Effector memory CD4-positive, alpha-beta T cell (primary cell): ENCODE results near the gene SLC5A7.

Source experiments
- DNase-seq, 3 donors: peaks; one replicate each; pipeline ENCODE4 v3.0.0-alpha.2; 2020
- H3K27ac ChIP-seq: 2 replicates; pipeline ENCODE4 v1.7.0; 2013; ENCODE audit warnings: mild to moderate bottlenecking, low read length, moderate library complexity; ENCODE audit not compliant: insufficient read depth, poor library complexity, severe bottlenecking
- H3K27me3 ChIP-seq: replicated peaks from 2 replicates; pipeline ENCODE4 v1.7.0; 2013; ENCODE audit warnings: mild to moderate bottlenecking, low read length; ENCODE audit not compliant: insufficient read depth, control insufficient read depth, poor library complexity, severe bottlenecking
- H3K36me3 ChIP-seq: 2 replicates; pipeline ENCODE4 v1.7.0; 2013; ENCODE audit warnings: mild to moderate bottlenecking, low read length, moderate library complexity; ENCODE audit not compliant: control insufficient read depth, insufficient read depth
- H3K4me1 ChIP-seq: 2 replicates; pipeline ENCODE4 v1.7.0; 2013; ENCODE audit warnings: low read length, mild to moderate bottlenecking; ENCODE audit not compliant: control insufficient read depth, insufficient read depth, poor library complexity, severe bottlenecking
- H3K4me3 ChIP-seq: 2 replicates; pipeline ENCODE4 v1.7.0; 2013; ENCODE audit warnings: low read length, low read depth, mild to moderate bottlenecking; ENCODE audit not compliant: insufficient read depth, poor library complexity, severe bottlenecking
- H3K9me3 ChIP-seq: 2 replicates; pipeline ENCODE4 v1.7.0; 2013; ENCODE audit warnings: mild to moderate bottlenecking, low read length, moderate library complexity; ENCODE audit not compliant: control insufficient read depth
- total RNA-seq, 3 donors: gene quantifications; one replicate each; lab custom pipeline; 2026; lab: John Stamatoyannopoulos, UW

SLC5A7 gene
- 0 reads per million in 3 donors for total RNA-seq

- Histone ChIP-seq H3K27ac (no peak within 1 kb of the TSS), H3K4me1 (no peaks in the 10 kb centered on the region), H3K27me3 (no peaks in the 10 kb centered on the region), H3K36me3 (no peaks in the 10 kb centered on the region), H3K9me3 (no peaks in the 10 kb centered on the region), H3K4me3 (no peak within 1 kb of the TSS)
- no peak for DNase-seq
These were observed at the start of gene SLC5A7 for GRCh38 chr2:107986278-107987217. SLC5A7 (plus strand) TSS chr2:107986524; CDS start chr2:107988156, 1,632 bp downstream.

- no peak overlapping the region for H3K27ac ChIP-seq
- no peak overlapping the region for H3K4me3 ChIP-seq
- H3K36me3 ChIP-seq: no peaks in the 10 kb centered on the region
- H3K9me3 ChIP-seq: no peaks in the 10 kb centered on the region
- no peaks in the 10 kb centered on the region for H3K27me3 ChIP-seq
- no peaks in the 10 kb centered on the region for H3K4me1 ChIP-seq
- no peak for DNase-seq
These were observed 24.9 kb upstream of the SLC5A7 start for GRCh38 chr2:107961395-107961794.

DNA sequence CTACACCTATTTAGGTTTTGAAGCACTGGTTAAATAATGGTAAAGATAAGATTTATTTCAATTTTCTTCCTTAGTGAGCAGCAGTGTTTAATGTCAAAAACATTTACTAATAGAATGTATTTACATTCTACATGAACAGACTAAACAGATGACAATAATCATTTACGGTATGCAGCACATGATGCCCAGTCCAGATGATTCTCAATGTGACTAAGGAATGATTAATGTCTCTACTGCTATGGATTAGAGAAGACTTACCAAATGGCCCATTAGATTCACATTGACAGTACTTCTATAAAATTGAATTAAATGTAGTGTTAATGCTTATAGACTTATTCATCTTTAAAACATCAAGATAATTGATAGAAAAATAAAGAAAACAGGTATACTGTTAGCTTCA, 22.1 kb upstream of the SLC5A7 start:
- no peaks in the 10 kb centered on the region for H3K27me3 ChIP-seq

DNA sequence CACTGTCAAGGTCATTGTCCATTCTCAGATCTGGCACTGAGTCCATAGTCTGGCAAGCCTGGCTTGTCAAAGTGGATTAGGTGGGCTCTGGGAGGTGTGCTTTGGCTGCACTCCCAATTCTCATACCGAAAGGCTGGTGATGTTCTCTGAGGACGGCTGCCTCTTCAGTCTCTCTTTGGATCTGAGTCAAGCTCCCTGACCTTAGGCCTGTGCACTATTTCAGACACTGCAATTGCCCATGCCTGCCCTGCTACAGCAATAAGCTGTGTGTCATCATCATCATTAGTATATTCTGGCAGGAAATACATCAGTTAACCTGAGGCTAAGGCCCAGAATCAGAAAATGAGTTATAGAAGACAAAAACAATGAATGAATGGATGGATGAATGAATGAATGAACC, 1.6 kb upstream of the SLC5A7 start:
- no peaks in the 10 kb centered on the region for H3K27me3 ChIP-seq

More for the DNA sequence above, 22.1 kb upstream of the SLC5A7 start:
- H3K4me3 ChIP-seq: no peak overlapping the region
- no peaks in the 10 kb centered on the region for H3K9me3 ChIP-seq
- no peak overlapping the region for H3K27ac ChIP-seq
- no peak for DNase-seq
- H3K4me1 ChIP-seq: no peaks in the 10 kb centered on the region
- H3K36me3 ChIP-seq: no peaks in the 10 kb centered on the region

GRCh38 chr2:107988108-107988507, 1.8 kb downstream of the SLC5A7 start:
- no peak overlapping the region for H3K4me3 ChIP-seq
- no peaks in the 10 kb centered on the region for H3K4me1 ChIP-seq
- no peak overlapping the region for H3K27ac ChIP-seq
- H3K27me3 ChIP-seq: no peaks in the 10 kb centered on the region
- H3K36me3 ChIP-seq: no peaks in the 10 kb centered on the region
- H3K9me3 ChIP-seq: no peaks in the 10 kb centered on the region
- DNase-seq: no peak

More for the DNA sequence above, 1.6 kb upstream of the SLC5A7 start:
- H3K4me3 ChIP-seq: no peak overlapping the region
- no peak for DNase-seq
- H3K9me3 ChIP-seq: no peaks in the 10 kb centered on the region
- no peak overlapping the region for H3K27ac ChIP-seq
- no peaks in the 10 kb centered on the region for H3K4me1 ChIP-seq
- H3K36me3 ChIP-seq: no peaks in the 10 kb centered on the region

- no peaks in the 10 kb centered on the region for H3K4me1 ChIP-seq
- H3K9me3 ChIP-seq: no peaks in the 10 kb centered on the region
- H3K4me3 ChIP-seq: no peak overlapping the region
- H3K27me3 ChIP-seq: no peaks in the 10 kb centered on the region
- DNase-seq: no peak
- no peaks in the 10 kb centered on the region for H3K36me3 ChIP-seq
- no peak overlapping the region for H3K27ac ChIP-seq
These were observed 3.1 kb downstream of the SLC5A7 start for GRCh38 chr2:107989445-107989844.

DNA sequence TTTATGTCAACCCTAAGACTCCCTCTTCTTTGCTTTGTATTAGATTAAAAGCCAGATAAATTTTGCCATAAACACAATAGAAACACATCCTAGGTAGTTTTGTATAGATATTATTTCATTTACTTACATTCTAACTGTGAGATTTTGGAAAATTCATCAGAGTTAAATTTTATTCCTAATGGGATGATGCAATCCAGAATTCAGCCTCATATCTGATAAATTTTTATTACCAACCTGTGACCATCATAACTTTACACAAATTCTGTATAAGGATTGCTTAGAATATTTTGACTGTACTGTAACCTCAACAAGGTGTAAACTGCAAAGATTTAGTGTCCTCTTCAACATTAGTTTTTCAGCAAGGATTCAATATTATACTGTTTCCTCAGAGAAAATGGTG, 4.4 kb downstream of the SLC5A7 start:
- Histone ChIP-seq H3K4me3 (no peak overlapping the region), H3K36me3 (no peaks in the 10 kb centered on the region), H3K27me3 (no peaks in the 10 kb centered on the region), H3K4me1 (no peaks in the 10 kb centered on the region), H3K9me3 (no peaks in the 10 kb centered on the region), H3K27ac (no peak overlapping the region)
- no peak for DNase-seq

DNA sequence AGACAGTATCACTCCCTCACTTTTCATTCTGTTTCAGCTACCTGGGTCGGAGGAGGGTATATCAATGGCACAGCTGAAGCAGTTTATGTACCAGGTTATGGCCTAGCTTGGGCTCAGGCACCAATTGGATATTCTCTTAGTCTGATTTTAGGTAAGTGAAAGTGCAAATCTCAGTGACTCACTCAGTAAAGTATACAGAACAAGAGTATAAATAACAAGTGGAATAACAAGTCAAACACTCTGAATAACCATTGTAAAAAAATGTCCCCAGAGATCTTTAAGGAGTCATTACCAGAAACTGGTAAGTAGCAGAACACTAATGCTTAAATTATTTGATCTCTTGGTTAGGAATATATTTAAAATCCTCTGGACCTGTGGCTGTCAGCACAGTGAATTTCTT, 5.7 kb downstream of the SLC5A7 start:
- H3K27me3 ChIP-seq: no peaks in the 10 kb centered on the region
- no peaks in the 10 kb centered on the region for H3K36me3 ChIP-seq
- no peaks in the 10 kb centered on the region for H3K4me1 ChIP-seq
- no peak overlapping the region for H3K27ac ChIP-seq
- DNase-seq: no peak
- no peaks in the 10 kb centered on the region for H3K9me3 ChIP-seq
- no peak overlapping the region for H3K4me3 ChIP-seq

DNA sequence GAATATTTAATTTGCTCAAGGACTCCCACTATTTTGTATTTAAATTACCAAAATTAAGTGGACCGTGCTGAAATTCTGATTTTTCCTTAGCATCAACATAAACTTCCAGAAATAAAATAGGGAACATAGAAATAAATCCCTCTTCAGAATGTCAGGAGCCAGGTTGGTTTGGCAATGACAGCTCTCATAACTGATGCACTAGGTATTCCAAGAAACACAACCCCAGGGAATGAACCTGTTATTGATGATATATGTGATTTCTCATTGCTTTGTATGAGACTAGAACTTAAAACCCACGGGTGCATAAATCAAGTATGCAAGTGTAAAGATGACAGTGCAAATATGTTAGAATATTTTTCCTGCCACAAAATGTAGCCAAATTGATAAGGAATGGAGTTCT, 12.8 kb downstream of the SLC5A7 start:
- no peaks in the 10 kb centered on the region for H3K9me3 ChIP-seq
- H3K27ac ChIP-seq: no peak overlapping the region
- H3K36me3 ChIP-seq: no peaks in the 10 kb centered on the region
- H3K27me3 ChIP-seq: no peaks in the 10 kb centered on the region
- DNase-seq: no peak
- H3K4me1 ChIP-seq: no peaks in the 10 kb centered on the region
- H3K4me3 ChIP-seq: no peak overlapping the region

GRCh38 chr2:108010912-108011591, 24.7 kb downstream of the SLC5A7 start:
- no peaks in the 10 kb centered on the region for H3K4me1 ChIP-seq
- H3K9me3 ChIP-seq: no peaks in the 10 kb centered on the region
- no peaks in the 10 kb centered on the region for H3K27me3 ChIP-seq
- H3K36me3 ChIP-seq: no peaks in the 10 kb centered on the region
- DNase-seq: no peak
- no peak overlapping the region for H3K27ac ChIP-seq
- H3K4me3 ChIP-seq: no peak overlapping the region
